NCI-H2171 treated with DMSO at 0.1 percent for 48 hours (cell line): ENCODE results near the gene RPTOR.
A peak's percentile ranks its signal among the peaks of the same experiment; 100 is the strongest.

ENCODE experiments used
- DNase-seq: peaks from one replicate; lab custom pipeline; 2025; lab: John Stamatoyannopoulos, UW

RPTOR gene

DNA sequence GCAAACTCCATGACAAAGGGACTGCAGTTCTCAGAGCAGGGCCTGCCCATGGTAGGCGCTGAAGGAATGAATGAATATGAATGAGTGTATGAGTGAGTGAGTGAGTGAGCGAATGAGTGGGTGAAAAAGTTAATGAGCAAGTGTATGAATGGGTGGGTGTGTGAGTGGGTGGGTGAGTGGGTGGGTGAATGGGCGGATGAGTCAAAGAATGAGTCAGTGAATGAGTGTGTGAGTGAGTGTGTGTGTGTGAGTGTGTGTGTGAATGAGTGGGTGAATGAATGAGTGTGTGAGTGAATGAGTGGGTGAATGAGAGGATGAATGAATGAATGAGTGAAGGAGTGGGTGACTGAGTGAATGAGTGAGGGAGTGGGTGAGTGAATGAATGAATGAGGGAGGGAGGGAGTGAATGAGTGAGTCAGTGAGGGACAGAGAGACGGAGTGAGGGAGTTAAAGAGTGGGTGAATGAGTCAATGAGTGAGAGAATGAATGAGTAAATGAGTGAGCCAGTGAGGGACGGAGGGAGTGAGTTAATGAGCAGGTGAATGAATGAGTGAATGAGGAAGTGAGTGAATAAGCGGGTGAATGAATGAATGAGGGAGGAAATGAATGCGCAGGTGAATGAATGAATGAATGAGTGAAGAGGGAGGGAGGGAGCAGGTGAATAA is 435.9 kb downstream of the RPTOR start:
- no peak for DNase-seq

DNA sequence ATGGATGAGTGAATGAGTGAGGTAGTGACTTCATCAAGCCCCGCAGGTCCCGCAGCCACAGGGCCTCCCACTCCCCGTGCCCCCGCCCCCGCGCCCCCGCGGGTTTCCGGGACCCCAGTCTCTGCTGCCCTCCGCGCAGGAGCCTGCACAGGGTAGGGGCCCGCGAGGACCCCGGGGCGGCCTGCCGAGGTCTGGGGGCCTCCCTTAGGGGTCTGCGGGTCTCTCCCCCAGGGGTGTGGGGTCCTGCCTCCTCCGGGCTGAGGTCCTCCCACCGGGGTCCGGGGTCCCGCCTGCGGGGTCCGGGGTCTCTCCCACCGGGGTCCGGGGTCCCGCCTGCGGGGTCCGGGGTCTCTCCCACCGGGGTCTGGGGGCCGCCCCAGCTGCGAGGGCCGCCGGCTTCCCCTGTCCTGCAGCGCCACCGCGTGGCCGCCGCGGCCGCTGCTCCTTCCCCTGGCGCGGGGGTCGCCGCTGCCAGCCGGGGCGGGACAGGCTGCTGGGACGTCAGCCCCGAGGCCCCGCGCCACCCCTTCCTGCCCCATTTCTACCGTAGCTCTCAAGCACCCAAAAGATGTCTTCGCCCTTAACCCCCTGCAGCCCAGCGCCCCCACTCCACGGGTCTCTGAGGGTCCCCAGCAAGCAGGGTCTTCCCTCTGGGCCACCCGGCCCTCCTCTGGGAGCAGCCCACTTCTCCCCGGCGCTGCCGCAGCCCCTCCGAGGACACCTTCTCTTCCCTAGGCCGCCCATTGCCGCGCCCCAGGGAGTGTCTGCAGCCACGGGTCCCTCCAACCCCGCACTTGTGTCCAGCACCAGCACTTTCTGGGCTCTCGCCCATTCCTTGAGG is 436.6 kb downstream of the RPTOR start:
- DNase-seq, result no peak

DNA sequence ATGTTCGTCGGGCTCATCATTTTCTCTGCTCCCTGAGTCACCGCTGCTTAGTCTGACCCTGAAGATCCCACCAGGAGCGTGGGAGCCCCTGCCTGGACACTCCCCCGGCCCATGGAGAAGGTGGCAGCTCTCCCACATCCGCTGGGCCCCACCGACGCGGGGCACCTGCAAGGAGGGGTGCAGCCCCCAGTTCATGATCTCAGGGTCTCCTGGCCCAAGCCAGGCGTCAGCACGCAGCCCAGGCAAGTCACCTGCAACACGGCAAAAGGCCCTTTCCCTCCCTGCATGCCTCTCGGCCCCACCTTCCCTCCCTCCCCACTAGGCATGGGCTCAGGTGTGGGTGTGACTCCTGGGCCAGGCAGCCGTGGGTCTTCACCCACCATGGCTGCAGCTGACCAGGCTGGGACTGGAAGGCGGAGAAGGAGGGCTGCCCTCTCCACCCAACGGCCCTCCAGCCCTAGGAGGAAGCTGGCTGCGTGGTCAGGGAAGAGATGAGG is 437.3 kb downstream of the RPTOR start:
- no peak for DNase-seq

DNA sequence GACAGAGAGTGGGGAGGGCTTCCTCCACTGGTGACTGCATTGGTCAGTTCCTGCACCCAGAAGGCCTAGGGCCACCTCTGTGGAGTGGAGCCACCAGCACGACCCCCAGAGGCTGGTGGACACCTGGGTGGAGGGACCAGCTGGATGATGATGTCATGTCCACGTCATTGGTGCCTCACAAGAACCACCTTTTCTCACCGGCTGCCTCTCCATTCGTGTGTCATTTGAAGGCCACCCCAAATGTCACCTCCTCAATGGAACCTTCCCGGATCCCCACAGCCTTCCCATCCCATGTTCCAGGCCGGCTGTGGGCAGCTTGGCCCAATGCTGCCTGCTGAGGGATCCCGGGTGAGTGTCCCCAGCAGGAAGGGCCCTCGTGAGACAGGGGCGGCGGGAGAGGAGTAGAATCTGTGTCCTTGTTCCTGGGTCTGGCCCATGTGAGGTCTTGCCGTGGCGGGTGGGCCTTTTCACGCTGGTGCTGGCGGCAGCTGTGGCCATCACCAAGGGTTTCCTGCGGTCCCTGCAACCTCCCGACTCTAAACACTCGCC is 437.9 kb downstream of the RPTOR start:
- no peak for DNase-seq

DNA sequence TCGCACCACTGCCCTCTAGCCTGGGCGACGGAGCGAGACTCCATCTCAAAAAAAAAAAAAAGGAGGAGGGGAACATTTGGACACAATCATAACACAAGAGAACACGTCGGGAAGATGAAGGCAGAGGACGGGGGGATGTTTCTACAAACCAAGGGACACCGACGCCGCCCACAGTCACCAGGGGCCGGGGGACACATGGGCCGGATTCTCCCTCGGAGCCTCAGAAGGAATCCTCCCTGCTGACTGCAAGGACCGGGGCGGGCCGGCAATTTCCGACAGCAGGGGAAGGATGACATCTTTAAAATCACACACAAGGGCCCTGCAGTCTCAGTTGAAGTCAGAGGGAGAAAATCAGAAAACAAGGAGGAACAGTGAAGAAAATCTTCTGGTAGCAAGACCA is 438.9 kb downstream of the RPTOR start:
- no peak for DNase-seq

DNA sequence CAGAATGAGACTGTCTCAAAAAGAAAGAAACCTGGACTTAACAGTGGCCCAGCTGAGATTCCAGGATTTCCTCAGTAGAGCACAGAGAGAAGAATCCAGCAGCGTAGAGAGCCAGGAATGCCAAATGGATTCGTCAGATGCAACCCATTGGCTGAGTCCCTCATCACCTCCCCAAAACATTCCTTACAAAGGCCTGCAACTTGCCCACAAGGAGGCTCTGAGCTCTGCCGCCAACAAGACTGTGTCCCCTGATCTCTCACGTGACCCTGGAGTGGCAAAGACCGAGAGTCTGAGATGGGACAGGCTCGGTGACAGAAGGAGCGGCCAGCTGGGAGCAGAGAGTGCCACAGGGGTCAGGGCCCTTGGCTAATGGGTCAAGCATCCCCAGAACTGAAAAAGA is 440.1 kb downstream of the RPTOR start:
- DNase-seq, result no peak

DNA sequence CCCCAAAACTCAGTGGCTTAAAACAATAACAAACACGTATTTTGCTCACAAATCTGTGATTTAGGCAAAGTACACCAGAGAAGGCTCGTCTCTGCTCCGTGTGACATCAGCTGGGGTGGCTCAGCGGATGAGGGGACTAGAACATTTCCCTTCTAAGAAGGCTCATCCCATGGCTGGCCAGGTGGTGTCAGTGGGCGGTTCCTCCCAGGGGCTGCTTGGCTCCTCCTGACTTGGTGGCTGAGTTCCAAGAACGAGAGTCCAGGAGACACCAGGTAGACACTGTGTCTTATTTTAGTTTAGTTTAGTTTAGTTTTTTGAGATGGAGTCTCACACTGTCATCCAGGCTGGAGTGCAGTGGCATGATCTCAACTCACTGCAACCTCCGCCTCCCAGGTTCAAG is 441.4 kb downstream of the RPTOR start:
- peak; percentile 24 for DNase-seq

DNA sequence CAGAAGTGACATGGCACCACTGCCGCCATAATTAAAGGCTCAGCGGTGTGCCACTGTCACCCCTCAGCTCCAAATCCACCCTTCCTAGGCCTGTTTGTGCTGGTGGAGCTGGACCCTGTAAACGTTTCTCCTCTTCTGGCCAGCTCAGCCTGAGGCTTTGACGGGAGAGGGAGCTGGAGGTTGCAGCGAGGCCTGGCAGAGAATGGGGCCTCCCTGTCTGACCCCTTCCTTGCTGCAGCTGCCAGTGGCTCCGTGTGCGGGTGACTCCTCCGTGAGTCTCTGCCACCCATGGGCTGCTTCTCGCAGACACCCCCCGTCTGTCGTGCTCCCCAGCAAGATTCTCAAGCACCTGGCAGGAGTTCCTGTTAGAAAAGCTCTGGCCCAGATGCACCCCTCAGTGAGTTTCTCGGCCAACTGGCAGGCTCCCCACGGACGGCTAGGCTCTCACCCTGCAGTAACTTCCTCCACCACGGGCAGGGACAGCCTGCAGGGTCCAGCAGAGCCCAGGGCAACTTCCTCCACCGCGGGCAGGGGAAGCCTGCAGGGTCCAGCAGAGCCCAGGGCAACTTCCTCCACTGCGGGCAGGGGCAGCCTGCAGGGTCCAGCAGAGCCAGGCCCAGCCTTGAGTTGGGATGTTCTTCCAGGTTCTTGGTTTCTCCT is 442.3 kb downstream of the RPTOR start:
- DNase-seq, result no peak

DNA sequence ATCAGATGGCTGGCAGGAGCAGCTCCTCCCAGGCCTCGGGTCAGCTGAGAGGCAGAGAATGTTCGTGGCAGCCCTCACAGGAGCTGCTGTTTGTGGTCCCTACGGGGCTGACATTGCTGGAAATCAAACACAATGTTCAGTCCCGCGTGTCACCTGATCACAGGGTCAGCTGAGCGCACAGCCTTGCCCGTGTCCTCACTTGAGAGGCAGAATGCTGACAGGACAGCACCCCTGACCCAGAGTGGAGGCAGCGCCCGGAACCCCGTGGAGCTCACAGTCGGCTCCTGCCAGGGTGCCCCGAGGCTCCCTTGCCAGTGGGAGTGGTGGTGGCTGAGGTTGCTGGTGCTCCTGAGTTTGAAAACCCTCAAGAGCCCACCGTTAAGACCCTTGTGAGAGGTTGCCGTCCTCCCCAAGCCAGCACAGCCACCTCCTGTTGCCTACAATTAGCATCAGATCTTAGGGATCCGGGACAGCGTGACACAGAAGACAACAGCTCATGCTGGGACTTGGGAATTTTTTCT is 443.4 kb downstream of the RPTOR start:
- DNase-seq, result no peak

DNA sequence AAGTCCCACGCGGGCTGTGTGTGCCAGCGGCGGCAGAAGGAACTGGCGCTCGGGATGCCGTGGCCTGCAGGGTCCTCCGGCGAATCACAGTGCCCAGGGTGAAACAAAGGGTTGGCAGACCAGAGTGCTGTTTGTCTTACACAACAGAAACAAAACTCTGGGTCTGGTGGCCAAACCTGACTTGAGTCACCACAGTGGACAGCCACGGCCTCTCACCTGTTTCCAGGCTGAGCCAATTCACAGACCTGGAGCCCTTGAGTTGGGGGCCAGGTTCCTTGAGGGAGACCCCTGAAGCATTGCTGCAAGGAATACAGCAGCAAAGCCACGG is 444.9 kb downstream of the RPTOR start:
- no peak for DNase-seq

DNA sequence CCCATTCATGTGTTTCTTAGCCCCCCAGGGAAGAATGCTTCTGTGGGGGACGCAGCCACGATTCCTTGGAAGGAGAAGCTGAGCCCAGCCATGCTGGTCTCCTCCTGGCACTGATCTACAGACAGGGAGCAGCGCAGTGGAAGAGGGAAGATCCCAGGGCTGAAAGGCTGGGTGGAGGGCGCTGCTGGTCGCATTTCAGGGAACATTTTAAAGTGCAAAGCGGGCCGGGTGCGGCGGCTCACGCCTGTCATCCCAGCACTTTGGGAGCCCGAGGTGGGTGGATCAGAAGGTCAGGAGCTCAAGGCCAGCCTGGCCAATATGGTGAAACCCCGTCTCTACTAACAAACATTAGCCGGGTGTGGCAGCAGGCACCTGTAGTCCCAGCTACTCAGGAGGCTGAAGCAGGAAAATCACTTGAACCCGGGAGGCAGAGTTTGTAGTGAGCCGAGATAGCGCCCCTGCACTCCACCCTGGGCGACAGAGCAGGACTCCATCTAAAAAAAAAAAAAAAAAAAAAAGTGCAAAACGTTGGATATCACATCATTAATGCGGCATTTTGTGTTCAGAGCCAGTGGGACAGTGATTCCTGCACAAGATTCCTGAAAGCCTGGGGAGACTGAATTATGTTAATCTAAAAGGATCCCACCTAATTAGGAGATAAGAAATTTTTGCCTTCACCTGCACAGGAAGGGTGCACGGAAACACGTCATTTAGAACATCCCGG is 446.4 kb downstream of the RPTOR start:
- DNase-seq, result peak; percentile 40

DNA sequence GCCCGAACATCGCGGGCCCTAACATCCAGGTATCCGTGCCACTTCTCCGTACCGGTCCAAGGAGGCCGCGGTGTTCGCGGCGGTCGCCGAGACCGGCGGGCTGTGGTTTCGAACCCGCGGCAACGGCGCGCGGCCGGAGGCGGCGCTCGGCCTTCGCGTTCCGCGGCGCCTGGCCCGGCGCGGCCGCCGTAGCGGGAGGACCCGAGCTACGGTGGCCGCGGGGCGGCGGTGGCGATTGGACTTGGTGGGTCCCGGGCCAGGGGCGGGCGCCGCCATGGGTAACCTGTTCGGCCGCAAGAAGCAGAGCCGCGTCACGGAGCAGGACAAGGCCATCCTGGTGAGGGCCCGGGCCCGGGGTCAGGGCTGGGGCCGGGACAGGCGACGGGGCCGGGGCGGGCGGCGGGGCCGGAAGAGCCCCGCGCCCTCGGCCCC is 447.0 kb downstream of the RPTOR start, which contains the start of gene CHMP6:
TSS of gene CHMP6 (plus strand) at position 197 of the 432 bp plus-strand sequence. CDS start at position 275, 78 bp downstream.
- peak; percentile 45 for DNase-seq

DNA sequence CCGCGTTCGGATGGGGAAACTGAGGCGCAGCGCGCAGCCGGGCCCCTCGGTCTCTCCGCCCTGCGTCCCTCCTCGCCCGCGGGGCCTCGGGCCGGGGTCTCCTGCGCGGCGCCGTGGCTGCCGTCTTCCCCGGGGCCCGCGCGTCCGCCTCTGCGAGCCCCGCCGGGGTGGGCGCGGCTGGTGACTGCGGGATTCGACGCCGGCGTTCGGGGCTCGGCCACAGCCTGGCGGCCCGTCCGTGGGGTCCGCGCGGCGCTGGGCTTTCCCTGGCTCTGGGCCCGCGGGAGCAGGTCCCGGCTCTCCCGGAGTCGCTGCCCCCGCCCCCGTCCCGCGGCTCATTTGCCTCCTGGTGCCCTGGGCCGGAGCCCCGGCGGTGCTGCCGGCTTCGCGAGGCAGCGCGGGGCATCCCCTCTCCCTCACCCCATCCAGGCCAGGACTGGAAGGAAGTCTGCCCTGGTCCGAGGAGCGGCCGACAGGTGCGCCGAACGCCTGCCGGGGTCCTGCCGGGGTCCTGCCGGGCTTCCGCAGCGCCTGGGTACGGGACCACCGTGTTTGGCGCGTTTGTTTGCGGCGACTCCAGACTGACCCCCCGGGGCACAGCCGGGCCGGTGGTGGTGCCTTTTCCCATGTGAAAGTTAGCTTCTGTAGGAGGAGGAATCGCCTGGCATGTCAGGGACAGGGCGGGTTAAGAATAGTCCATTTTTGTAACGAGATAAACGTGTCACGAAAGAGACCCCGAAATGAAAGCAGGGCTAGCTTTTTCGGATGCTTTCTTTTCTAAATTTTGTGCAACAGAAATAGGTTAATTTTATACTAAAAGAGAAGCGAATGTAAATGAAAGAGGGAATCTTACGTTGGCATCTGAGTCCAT is 447.7 kb downstream of the RPTOR start:
- no peak for DNase-seq

DNA sequence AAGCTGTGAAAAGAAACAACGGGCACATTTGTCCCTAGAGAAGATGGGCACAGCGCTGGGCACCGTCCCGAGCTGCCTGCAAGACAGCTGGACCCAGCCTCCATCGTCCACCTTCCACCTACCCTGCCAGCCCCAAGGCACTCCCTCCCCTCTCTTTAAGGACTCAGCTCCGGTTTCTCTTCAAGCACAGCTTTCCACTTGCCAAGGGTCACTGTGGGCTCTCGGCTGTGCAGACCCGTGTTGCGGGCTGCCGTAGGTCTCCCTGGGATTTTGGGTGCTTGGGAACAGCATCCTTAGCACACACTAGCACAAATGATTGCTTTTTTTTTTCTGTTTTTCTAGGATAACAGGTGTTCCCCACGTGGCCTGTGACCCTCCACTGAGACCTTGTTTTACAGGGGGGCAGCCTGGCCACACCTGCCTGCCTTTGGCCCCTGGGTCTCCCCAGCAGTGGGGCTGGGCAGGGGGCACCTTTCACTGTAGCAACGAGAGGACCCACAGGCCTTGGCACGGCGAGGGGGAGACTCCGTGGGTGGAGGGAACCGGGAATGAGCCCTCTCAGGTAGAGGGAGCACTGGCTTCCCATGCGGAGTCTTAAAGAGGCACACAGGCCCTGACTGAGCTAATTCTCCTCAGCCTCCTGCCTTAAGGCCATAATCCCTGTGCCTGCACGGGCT is 448.4 kb downstream of the RPTOR start:
- no peak for DNase-seq

DNA sequence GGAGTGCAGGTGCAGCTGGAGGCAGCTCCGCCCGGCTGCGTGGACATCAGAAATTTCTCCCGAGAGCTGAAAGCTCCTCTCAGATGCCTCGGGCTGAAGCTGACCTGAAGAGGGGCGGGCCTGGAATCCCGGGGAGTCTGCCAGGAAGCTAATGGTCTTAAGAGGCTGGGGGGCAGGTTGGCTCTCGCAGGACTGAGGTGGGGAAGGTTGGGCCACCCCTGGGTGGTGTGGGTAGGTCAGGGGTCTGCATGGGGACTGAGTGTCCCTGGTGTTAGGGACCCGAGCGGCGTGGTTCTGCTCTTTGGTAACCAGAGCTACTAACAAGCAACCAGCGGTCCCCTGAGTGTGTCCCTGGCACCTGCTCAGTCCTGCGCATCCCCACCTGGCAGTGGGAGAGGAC is 450.5 kb downstream of the RPTOR start:
- DNase-seq, result no peak

DNA sequence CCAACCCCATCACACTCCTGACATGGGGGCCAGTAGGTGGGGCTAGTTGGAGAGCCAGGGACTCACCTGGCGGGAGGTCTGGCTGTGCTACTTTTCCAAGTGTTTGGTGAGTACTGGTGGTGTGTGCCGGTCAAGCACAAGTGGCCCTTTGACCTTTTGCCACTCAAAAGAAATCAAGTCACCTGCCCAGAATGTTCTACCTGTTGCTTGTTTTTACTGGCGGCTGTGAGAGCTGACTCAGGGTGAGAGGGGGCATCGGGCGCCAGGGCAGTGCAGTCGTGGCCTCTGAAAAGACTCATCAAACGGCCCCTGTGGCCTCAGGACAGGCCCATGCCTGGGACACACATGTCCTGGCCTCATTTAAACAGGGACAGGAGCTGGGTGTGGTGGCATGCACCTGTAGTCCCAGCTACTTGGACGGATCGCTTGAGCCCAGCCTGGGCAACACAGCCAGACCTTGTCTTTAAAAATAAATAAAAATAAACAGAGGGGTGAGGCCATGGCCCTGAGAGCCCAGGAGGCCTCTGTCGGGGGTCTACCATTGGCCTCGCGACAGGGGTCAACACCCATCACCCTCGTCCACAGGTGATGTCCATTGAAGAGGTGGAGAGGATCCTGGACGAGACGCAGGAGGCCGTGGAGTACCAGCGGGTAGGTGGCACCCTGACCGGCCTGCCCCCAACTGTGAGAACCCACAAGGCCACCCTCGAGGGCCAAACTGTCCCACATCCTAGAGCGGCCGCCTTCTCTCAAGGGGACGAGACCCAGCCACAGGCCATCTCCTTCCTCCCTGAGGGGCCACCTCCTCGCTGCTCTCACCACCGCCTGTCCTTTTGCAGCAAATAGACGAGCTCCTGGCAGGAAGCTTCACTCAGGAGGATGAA is 452.0 kb downstream of the RPTOR start:
- no peak for DNase-seq

DNA sequence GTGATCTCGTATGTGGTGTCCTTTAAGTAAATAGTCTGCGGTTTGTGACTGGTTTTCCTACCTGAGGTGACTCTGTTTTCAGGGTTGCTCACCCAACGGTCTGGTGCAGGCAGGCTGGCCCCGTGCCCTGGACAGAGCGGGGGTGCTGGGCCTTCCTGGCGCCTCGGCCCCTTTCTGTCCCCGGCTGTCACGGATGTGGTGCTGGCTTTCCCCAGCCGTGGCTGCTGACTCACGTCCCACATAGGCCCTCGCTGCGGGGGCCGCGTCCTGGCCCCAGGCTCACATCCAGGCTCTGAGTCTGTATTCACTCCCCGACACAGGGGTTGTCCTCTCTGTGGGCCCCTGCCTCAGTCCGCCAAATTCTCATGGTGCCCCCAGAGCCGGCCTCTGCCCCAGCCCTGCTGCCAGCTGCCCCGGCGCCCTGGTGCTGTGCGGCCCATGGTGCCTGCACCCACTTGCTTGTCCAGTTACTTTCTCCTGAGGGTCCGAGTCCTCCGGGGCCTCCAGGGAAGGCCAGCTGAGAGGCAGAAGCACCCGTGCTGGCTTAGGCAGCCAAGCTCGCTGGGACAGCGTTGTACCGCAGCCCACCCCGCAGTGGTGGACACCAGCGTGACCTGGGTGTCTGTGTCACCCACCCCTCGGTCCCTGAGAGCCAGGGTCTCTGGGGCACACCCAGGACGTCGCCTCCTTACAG is 452.9 kb downstream of the RPTOR start:
- no peak for DNase-seq

DNA sequence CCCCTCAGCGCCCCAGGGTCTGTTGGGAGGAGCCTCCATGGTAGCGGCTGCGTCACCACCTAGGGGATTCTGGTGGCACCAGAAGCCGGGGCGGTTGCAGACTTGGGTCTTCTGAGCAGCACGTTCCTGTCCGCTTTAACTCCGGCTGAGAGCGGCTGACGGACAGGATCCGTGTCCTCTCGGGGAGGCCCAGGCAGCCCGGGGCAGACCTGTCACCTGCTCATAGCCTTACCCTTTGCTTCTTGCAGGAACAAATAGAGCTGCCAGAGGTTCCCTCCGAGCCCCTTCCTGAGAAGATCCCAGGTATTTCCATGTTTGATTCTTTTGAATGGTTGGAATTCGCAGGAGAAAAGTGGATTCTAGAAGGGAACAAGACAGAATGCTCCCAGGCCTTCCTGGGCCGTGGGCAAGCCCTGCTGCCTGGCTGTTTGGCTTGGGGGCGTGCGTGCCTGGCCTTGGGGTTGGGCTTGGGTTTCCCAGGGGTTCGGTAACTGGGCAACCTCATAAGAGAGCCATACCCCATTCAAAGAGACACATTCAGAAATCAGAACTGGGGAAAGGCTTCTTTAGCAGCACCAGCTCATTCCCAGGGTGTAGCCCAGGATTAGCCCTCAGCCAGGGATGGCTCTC is 453.6 kb downstream of the RPTOR start:
- no peak for DNase-seq
